Midbrain (tissue), 1 donor: Measurements from ENCODE around the gene ANK3.

Experiments used
- DNase-seq: peaks from one replicate; lab custom pipeline; 2025; lab: John Stamatoyannopoulos, UW

ANK3 gene

DNA sequence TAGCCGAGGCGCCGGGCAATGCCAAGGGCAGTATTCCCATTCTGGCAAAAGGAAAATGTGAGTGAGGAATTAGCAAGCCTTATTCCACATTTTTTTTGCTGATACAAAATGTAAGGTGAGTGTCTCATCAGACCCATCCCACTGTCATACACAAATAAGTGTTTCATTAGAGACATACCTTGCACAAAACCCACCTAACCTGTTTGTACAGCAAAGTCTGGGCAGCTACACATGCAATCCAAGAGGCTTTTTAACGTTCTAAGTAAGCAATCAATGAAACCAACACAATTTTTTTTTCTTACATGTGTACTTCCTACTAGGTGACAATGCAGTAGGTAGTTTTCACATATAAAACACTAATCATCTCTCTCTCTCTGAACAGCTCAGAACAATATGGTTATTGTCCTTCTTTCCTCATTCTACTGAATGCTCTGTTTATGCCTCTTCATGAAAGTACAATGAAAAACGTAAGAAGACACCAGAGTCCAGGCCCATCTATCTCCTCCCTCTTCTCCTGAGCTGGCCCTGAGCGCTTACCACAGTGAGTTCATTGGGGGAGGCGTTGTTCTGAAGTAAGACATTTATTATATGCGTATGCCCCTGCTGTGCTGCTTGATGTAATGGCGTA is 217.2 kb downstream of the ANK3 start:
- DNase-seq = no peak

- DNase-seq = no peak
Measured at GRCh38 chr10:60171436-60172013, 218.2 kb downstream of the ANK3 start.

DNA sequence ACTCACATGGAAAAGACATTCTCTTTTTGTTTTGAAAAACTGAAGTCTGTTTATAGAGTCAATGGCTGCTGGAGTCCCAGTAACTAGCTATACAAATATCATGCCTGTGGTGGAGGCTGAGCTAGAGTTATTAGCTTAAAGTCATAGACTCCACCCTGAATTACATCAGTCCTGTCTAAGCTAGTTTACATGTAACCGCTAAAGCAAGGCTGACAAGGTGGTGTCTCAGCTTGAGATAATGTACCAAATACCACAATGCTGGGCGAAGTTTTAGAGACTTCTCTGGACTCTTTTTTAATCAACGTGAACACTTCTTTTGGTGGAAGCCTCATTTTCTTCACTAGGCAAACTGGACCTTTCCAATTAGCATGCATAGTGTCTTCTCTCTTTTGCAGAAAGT is 219.4 kb downstream of the ANK3 start:
- DNase-seq = no peak

GRCh38 chr10:60169111-60169510 is 220.6 kb downstream of the ANK3 start:
- DNase-seq = no peak

DNA sequence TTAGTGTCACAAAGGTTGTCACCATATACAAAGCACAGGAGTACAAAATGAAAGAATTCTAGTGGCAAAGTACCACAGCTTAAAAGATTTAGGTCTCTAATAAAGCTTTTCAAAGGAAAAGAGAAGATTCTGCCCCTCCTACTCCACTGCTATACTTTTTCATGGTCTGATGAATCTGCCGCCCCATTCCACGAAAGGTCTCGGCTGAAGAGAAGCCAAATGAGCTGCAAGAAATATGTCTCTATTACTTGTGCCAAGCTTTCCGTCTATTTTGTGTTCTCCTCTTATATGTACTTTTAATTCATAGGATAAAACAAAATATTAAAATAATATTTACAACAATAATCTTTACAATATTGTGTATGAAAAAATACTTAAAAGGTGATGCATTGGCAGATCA is 222.6 kb downstream of the ANK3 start:
- no peak for DNase-seq

DNA sequence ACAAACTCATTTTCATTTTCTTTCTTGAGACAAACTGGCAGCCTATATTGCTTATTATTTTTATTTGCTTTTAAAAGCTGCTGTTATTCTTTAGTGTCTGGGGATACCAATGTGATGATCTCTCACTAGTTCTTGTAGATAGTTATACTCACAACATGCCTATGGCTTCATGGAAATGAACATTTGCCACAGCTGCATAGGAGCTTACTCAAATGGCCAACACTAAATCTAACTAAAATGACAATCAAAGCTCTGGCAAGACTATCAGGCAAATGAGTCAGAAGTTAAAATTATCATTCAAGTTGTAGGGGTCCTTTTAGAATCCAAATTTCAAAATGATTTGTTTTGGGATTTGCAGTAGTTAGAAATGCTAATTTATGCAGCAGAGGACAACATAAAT is 225.9 kb downstream of the ANK3 start:
- DNase-seq = no peak

DNA sequence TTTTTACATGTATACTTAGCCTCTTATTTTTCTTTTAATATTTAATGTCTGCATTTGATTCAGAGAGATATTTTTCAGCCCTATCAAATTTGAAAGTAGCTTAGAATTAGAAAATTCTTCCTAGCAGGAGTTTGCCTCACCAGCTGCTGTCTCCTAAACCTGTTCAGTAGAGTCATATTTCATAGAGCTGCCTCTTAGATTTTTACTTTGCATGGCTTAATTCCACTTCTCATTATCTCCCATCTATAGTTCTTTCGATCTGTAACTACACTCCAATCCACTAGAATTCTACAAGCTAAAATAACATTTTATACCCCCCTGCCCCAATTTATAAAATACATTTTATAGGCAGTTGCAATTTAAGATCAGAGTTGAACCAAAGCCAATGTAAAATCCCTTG is 227.0 kb downstream of the ANK3 start:
- no peak for DNase-seq

- peak; percentile 18 for DNase-seq
Measured at GRCh38 chr10:60155943-60156683, 233.6 kb downstream of the ANK3 start.

GRCh38 chr10:60155099-60155877 is 234.4 kb downstream of the ANK3 start:
- DNase-seq = no peak

DNA sequence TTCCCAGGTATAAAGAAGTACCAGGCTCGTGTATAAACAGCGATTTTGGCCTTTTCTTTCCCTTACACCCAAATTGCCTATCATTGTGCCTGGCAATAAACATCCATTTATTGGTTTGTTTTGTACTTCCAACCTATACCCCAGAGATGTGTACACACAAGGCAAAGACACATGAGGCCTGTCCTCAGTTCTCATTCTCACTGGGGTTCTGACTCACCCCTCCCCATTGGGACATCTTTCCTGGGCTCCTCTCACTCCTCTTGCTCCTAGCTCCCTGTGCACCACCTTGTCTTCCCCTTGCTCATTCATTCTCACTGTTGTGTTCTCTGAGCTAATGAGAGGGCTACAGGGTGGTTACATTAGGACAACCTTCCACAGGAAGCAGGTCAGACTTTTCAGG is 240.7 kb downstream of the ANK3 start:
- no peak for DNase-seq

GRCh38 chr10:60148266-60148840 is 241.3 kb downstream of the ANK3 start:
- DNase-seq = no peak

DNA sequence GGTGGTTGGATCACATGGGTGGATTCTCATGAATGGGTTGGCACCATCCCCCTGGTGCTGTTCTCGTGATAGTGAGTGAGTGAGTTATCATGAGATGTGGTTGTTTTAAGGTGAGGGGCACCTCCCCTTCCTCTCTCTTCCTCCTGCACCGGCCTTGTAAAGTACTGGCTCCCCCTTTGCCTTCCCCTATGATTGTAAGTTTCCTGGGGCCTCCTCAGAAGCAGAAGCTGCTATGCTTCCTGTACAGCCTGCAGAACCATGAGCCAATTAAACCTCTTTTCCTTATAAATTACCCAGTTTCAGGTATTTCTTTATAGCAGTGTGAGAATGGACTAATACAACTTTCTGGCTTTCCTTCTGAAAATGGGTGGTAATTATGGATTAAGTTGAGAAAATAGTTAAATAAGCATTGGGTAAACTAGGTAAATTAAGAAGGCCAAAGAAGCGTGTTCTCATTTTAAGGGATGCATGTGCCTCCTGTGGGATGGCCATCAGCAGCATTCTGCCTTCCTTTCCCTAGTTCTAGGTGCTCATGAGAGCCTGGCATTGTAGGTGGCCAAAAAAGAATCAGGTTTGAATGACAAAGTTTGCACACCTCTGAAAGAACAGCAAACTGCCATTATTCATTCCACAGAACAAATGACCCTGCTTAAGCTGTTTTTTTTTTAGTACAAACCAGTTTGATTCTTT is 242.0 kb downstream of the ANK3 start:
- DNase-seq = no peak

DNA sequence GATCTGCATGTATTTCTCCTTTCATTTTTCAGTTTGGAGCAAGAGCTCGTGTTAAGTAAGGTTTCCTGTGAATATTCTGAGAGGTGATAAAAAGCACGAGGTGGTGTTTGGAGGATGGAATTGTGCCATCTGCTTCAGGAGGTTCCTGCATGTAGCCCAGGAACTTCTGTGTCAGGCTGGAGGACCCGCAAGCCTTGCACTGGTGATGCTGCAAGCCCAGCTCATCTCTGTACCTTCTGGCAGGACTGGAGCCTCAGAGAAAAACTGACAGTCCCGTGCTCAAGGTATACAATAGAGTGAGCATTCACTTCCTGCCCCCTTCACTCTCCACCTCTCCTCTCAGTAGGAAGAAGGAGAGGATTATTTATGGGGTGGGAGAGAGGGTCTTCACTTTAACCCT is 242.7 kb downstream of the ANK3 start:
- DNase-seq = no peak

DNA sequence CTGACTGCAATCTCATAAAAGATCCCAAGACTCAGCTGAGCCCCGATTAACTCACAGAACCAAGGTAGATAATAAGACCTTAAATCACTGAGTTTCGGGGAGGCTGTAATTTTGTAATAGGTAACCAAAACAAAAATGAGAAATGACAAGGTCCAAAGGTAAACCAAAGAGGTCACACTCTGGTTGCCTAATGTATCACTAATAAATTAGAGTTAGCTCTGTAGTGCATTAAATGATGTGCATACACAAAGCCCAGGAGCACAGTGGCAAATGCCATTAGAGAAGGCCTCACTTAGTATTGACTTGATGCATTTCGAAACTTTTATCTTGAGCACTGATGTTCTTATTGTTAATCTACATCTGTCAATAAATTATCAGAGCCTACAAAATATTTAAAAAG is 245.6 kb downstream of the ANK3 start:
- DNase-seq = no peak

- DNase-seq = no peak
Measured at GRCh38 chr10:60142736-60143135, 246.9 kb downstream of the ANK3 start.

DNA sequence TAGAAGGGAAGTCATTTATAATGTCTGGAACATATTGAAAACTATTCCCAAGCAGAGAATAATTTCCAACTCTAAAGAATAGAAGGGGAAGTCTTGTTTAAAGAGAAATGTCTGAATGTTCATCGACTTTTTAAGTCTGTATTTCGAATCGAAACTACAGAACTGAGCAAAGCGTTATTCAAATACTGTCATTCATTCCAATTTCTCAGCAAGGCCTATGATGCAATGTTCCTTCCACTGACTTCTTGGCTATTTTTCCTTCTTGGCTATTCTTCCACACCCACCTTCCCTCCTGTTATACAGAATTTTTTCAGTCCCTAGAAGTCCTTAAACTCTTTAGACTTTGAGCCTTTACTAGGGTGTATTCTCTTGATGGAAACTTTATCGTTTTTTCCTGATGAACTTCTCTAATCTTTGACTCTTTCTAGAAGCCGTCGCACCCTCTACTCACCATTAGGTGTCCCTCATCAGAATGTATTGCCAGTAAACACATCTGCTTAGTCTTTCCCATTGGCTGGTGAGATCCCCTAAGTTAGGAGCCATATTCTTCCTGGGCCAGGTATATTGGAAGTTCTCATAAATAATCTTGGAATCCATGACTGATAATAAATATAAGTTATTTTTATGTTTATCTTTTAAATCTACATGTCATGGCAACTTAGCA is 247.6 kb downstream of the ANK3 start:
- no peak for DNase-seq

- no peak for DNase-seq
Measured at GRCh38 chr10:60140651-60141632, 248.7 kb downstream of the ANK3 start.

- no peak for DNase-seq
Measured at GRCh38 chr10:60139798-60140566, 249.7 kb downstream of the ANK3 start.

GRCh38 chr10:60139290-60139689 is 250.4 kb downstream of the ANK3 start:
- no peak for DNase-seq
